HG03159 (cell line): ENCODE results near the gene B3GNT4.
"Not testable (repeated sequence)": the region's sequence is repeated elsewhere in the genome, so short reads cannot be mapped to it uniquely, and the experiment has no call there.

Source experiments
- ATAC-seq: cut with Tn5 transposase; IDR thresholded peaks from one replicate; pipeline ENCODE4 v1.9.1; 2021; ENCODE audit warnings: mild to moderate bottlenecking, moderate library complexity; ENCODE audit not compliant: unreplicated experiment

B3GNT4 gene

DNA sequence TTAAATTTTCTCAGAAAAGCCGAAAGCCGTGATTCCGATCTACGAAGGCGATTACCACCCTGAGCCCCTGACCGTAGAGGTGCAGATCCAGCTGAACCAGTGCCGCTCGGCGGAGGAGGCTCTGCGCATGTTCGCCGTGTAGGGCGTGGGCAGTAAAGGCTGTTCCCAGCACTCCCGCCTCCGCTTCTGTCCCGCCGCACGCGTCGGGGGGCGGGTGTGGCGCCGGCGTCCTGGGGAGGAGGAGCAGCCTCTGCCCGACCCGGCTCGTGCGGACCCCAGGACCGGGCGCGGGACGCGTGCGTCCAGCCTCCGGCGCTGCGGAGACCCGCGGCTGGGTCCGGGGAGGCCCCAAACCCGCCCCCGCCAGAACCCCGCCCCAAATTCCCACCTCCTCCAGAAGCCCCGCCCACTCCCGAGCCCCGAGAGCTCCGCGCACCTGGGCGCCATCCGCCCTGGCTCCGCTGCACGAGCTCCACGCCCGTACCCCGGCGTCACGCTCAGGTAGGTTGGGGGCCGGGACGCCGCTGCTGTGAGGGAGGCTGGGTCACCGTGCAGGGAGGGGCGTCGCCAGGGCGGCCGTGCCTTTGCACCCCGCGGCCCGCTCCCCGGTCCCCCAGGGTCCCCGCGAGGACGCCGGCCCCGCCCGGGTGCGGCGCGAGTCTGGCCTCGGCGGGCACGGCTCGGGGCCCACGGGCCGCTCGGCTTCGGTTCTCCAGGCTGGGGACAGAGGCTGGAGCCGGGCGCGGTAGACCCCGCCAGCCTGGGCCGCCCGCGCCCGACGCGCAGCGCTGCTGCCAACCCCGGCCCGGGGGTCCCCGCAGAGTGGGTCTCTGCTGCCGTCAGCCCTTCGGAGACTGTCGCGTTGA lies at the start of gene B3GNT4:
B3GNT4 (plus strand) TSS at position 409 of the 866 bp plus-strand sequence. CDS start 910 bp downstream, outside the sequence.
- no peak for ATAC-seq

DNA sequence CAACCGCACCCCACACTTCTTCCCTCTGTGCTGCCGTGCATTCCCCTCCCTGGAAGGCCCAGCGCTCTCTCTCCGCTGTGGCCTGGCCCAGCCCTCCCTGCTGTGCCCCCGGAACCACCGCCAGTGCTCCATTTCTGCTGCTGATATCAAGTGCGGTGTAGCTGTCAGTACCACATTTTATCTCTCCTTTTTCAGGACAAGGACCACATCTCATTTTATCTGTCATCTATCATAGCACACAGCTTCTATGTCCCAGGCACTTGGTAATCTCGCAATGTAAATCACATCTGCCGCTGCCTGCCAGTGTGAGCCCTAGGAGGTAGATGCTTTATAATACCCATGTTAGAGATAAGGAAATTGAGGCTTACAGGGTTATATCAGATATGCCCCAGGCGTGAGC lies 47.8 kb upstream of the B3GNT4 start:
- no peak for ATAC-seq

DNA sequence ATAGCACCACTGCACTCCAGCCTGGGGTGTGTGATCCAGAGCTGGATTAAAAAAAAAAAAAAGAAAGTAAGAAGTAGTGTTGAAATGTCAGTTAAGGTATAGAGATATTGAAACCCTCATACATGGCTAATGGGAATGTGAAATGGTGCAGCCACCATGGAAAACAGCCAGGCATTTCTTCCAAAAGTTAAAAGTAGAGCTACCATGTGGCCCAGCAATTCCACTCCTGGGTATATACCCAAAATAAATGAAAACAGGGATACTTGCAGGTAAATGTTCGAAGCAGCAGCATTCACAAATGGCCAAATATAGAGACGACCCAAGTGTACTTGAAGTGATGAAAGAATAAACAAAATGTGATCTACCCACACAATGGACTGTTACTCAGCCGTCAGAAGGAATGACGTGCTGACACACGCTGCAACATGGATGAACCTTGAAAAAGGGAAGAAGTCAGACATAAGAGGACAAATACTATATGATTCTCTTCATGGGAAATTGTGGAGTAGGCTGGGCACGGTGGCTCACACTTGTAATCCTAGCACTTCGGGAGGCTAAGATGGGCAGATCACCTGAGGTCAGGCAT lies 44.7 kb upstream of the B3GNT4 start:
- ATAC-seq: no peak

DNA sequence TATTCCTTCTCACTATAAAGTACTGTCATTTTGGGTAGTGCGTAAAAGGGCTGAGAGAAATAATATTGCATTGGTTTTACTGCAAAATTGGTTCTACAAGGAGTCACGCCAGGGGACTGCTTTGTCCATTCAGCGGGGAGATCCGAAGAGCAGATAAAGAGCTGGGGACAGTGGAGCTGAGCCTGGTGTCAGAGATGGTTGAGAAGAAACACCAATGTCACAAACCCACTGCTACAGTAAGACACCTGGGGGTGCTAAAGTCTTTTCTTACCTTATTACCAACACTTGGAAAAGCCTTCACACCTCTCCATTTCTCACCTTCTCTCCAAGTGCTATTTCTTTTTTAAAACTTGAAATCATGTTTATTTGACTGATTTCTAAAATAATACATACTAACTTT lies 43.6 kb upstream of the B3GNT4 start:
- ATAC-seq: no peak

DNA sequence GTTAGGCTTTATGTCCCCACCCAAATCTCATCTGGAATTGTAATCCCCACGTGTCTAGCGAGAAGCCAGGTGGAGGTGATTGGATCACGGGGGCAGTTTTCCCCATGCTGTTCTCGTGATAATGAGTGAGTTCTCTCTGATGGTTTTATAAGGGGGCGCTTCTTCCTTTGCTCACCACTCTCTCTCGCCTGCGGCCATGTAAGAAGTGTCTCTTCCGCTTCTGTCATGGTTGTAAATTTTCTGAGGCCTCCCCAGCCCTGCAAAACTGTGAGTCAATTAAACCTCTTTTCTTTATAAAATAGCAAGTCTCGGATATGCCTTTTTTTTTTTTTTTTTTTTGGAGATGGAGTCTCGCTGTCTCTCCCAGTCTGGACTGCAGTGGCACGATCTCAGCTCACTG lies 42.7 kb upstream of the B3GNT4 start:
- no peak for ATAC-seq

DNA sequence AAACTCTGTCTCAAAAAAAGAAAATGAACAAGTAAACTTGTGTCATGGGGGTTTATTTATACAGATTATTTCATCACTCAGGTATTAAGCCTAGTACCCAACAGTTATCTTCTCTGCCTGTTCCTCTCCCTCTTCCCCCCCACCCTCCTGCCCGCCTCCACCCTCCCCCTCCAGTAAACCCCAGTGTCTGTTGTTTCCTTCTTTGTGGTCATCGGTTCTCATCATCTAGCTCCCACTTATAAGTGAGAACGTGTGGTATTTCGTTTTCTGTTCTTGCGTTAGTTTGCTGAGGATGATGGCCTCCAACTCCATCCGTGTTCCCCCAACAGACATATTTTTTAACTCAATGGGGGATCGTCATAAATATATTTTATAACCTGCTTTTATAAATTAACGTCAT lies 41.8 kb upstream of the B3GNT4 start:
- no peak for ATAC-seq

DNA sequence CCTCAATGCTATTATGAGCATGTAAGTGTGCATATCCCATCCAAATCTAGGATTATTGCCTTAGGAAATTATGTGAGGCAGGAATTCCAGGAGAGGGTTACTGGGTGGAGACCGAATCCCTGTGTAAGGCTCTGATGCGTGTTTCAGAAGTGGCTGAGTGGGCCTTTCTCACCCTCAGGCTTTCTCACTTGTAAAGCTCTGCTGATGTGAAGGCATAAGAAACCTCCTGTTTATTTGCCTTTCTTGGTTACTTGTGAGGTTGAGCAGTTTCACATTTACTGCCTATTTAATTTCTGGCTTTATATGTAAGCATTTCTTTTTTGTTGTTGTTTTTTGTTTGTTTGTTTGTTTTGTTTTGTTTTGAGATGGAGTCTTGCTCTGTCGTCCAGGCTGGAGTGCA lies 40.5 kb upstream of the B3GNT4 start:
- ATAC-seq: no peak

DNA sequence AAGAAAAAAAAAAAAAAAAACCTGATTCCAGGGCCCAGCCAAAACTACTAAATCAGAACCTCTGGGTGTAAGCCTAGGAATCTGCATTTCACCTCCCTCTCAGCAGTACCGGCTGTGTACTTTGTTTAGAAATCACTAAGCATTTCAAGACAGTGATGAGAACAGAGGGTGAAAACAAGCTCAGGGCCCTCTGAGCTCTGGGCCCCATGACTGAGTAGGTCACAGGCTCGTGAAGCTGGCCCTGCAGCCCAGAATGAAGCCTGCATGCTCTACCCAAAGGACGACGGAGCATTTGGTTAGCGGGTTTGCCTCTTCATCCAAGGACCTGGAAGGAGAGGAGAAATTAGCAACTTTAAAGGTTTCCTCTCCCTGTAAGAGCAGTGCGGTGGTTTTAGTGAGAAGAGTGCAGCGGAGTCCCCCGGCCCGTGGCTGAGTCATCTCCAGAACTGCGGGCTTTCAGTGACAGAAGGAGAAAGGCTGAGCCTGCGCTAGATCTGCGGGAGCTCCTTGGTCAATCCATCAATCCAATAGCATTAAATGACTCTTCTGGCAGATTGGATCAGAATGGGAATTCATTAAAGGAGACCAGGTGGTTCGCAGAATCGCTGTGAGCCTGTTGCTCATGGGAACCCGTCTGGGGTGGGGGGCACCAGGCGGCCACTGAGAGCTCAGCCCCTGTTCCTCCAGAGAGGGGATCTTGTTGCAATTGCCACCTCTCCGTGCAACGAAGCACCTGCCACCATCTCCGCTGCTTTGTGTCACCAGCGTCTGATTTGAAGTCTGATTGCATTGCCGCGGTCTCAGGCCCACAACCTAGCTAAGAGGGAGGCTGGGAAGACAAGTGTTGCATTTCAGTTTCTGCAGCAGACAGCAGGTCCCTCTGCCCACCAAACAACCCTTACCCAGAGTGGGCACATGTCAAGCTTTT lies 36.8 kb upstream of the B3GNT4 start:
- ATAC-seq: peak; percentile 60

DNA sequence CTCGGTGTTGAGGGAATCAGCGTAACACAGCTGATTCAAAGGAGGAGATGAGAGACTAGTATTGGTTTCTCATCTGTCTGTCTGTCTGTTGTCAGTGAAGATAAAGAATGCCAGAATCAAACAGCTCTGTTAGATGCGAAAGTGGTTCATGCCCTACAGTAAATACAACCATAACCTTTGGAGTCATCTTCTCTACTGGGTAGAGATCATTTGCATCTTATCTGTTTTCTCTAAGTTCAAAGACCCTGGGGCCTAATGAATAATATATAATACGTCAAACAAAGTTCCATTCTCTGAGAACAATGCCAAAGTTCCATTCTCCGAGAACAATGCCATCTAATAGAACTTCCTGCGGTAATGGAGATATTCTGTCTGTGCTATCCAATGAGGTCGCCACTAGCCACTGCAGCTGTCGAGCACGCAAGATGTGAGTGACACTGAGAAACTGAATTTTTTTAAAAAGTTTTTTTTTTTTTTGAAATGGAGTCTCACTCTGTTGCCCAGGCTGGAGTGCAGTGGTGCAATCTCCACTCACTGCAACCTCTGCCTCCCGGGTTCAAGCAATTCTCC lies 36.1 kb upstream of the B3GNT4 start:
- no peak for ATAC-seq

DNA sequence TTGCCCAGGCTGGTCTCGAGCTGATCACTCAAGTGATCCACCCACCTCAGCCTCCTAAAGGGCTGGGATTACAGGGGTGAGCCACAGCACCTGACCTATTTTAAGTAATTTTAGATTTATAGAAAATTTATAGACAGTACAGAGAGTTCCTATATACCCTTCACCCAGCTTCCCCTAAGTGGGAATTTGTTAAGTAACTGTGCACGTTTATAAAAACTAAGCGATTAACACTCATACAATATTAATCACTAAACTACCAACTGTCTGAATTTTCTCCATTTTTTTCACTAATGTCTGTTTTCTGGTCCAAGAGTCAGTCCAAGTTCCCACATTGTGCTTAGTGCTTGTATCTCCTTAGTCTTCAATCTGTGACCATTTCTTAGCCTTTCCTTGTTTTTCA lies 35.0 kb upstream of the B3GNT4 start:
- ATAC-seq: no peak

DNA sequence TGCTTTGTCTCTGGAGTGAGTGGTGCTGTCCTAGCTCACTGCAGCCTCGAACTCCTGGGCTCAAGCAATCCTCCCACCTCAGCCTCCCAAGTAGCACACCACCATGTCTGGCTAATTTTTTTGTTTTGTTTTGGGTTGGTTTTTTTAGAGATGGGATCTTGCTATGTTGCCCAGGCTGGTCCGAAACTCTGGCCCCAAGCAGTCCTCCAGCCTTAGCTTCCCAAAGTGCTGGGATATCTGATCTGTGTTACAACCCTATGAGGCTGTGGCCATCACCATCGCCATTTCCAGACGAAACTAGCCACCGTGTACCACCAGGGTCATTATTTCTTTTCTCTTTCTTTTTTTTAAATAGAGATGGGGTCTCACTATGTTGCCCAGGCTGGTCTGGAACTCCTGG lies 32.1 kb upstream of the B3GNT4 start:
- ATAC-seq: no peak

DNA sequence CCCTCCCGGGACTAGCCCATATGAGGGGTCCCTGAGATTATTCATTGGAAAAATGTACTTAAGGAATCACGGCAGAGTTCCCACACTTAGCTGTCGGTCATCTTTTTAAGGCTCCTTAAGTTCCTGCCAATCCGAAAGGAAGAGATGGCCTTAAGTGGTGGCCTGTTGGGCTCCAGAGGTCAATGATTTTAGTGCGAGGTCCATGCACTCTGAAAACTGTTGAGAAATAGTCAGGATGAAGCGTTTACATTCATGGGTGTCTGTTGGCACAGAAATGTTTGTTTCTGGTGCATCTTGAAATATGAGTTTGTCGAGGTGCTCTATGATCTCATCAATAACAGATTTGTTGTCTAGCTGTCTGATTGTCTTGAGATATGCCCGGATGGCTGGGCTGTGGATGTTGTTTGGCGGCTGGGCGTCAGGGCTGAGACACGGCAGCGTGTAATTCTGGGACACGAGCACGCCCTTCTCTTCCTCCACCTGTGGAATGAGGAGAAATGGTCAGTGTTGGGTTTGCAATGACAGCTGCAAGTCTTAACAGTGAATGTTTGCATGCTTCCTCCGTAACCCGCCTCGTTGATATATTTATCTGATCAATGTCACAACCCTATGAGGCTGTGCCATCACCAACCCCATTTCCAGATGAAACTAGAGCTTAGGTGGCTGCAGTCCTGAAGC lies 31.1 kb upstream of the B3GNT4 start:
- ATAC-seq: no peak

DNA sequence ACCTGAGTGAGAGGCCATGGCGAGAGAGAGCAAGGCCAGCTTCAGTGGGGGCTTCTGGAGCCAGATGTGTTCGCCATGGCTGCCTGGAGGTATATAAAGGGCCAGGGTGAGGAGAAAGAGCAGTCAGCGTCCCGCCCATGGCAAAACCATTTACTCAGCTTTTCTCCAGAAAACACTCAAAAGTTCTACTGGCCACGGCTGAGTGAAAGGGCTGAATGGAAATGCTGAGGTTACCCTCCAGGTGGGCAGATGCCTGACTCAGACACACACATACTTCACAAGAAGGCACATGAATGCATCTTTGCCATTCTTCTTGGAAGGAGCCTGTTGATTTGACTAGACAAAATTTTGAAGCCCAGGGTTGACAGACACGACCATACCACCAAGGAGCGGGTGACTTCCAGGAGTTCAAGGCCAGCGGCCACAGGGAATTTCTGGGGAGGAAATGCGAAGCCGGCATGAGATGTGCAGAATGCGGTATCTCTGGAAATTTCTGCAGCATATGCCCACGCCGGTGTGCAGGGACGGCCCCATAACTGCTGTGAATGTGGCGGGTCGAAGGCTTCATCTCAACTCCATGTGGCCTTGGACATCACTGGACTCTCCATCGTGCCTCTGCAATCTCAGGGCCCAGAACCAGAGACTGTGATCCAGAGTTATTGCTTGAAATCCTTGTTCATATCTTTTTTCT lies 29.2 kb upstream of the B3GNT4 start, which contains the start of gene IL31:
IL31 (minus strand) TSS at position 67 of the 691 bp plus-strand sequence; CDS start at position 18, 49 bp downstream.
- ATAC-seq: no peak

DNA sequence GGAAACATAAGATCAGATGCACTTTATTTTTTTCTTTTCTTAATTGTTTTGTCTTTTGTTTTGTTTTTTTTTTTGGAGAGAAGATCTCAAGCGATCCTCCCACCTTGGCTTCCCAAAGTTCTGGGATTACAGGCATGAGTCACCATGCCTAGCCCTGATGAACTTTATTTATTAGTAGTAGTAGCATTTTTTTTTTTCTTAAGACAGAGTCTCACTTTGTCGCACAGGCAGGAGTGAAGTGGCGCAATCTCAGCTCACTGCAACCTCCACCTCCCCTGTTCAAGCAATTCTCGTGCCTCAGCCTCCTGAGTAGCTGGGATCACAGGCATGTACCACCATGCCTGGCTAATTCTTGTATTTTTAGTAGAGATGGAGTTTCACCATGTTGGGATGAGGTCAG lies 27.0 kb upstream of the B3GNT4 start:
- ATAC-seq: not testable (repeated sequence)

DNA sequence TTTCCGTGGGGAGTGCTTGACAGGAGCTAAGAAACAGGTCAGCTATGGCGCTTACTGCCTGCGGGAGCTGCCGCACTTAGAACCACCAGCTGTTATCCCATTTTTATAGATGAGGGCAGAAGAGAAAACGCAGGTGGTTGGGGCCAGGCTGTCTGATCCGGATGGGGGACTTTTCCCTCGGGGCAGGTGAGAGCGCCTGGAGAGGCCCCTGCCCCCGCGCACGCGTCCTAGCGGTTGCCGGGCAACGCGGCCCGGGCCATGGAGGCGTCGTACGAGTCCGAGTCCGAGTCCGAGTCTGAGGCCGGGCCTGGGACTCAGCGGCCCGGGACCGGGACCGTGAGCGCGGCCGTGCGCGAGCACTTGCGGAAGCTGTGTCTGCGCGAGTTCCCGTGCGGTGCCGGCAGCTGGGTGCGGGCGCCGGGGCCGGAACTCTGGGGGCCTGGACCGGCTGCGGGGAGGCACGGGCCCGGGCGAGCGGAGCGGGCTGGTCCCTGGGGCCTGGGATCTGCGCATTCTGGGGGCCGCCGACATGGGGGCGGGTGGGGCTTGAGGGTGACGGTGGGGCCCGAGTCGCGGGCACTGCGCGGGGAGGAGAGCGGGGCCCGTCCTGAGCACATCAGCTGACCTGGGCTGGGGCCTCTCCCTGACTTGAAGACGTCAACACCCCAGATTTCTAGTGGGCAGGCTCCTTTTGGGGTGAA lies 20.5 kb upstream of the B3GNT4 start, which contains the start of gene LRRC43:
LRRC43 (plus strand) TSS at position 237 of the 701 bp plus-strand sequence; CDS start at position 259, 22 bp downstream.
- no peak for ATAC-seq

DNA sequence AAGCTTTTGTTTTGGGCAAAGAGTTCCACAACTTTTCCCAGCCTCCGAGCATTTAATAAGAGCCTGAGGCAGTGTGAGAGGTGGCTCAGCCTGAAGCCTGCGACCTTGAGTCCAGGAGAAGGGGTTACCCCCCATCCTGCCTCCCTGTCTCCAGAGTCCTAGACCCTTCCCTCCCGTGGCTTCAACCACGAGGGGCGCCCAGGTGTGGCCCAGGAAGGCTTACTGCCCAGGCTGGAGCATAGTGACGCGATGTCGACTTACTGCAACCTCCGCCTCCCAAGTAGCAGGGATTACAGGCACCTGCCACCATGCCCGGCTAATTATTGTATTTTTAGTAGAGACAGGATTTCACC lies 19.9 kb upstream of the B3GNT4 start:
- ATAC-seq: no peak

DNA sequence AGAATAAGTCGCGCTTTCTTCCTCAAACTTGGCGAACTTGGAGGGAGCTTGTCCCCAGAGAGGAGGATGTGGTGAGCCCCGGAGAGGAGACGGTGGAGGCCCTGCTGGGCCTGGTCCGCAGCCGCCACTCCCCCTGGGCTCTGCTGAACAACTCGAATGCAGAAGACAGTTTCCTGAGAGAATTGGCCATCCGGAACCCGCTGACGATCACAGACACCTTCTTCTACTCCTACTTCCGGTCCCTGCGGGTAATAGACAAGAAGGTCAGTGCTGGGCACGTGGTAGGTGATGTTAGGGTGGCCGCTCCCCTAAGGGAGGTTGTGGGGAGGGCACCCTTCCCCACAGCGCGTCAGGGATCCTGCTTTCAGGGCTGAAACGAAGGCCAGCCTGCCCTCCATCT lies 19.0 kb upstream of the B3GNT4 start:
- ATAC-seq: no peak

DNA sequence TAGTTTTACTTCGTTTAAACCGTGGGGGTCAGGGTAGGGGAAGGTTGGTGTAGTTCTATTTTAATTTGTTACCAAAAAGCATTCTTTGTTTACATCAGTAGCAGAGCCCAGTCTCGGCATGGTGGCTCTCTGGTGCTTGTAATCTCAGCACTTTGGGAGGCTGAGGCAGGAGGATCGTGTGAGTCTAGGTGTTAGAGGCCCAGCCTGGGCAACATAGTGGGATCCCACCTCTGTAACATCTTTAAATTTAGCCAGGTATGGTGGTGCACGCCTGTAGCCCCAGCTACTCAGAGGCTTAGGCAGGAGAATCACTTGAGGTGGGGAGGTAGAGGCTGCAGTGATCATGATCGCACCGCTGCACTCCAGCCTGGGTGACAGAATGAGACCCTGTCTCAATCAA lies 18.4 kb upstream of the B3GNT4 start:
- ATAC-seq: no peak

DNA sequence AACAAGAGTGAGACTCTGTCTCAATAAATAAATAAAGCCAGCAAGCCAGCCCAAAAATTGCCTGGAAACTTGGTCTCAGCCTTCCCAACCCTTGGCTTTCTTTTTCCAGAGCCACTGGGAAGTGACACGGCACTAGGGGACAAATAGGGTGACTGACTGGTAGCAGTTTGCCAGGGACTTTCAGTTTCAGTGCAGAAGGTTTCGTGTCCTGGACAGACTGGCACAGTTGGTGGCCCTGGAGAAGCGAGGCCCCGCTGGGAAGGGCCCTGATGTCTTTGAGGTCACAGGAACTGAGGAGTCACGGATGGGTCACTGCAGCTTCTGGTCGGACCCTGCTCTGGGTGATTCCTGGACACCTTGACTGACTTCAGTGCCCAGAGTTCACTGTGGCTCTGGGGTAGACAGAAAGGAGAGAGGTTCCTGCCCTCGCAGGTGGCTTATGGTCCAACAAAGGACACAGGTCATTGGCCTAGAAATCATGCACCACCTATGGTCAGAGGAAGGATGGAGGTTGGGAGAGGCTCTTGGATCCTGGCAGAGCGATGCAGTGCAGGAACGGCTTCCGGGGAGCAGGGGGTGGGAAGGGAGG lies 17.9 kb upstream of the B3GNT4 start:
- no peak for ATAC-seq
